Measurements from ENCODE around the gene UGT1A7.

UGT1A7 gene

DNA sequence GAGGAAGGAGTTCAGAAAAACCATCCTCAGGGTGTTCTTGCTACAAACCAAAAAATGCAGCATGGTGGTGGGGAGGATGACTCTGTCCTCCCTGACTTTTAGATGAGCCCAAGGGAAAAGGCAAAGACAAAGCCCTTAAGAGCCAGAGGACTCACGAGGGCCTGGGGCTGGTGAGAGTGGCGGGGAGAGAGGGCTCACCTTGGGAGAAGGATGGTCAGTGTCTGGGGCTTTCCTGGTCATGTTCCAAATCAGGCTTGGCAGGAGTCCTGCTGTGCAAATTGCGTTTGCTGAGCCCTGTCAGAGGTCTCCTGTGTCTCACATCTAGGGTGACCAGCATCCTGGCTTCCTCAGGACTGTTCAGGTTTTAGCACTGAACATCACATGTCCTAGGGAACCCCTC lies 83.1 kb downstream of the UGT1A7 start:
- no peak for DNase-seq

DNA sequence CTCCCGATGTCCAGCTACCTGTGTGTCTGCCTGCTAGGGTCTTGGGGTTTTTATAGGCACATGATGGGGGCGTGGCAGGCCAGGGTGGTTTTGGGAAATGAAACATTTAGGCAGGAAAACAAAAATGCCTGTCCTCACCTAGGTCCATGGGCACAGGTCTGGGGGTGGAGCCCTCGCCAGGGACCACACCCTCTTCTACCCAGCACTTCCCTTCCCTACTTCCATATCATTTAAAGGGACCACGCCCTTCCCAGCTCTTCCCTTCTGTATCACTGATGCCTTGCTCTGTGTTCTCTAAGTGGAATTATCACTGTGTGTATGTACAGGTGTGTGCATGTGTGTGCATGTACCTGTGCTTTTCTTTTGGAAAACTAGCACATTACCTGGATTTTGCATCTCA lies 84.7 kb downstream of the UGT1A7 start:
- DNase-seq = no peak

DNA sequence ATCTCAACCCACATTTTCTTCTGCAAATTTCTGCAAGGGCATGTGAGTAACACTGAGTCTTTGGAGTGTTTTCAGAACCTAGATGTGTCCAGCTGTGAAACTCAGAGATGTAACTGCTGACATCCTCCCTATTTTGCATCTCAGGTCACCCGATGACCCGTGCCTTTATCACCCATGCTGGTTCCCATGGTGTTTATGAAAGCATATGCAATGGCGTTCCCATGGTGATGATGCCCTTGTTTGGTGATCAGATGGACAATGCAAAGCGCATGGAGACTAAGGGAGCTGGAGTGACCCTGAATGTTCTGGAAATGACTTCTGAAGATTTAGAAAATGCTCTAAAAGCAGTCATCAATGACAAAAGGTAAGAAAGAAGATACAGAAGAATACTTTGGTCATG lies 86.4 kb downstream of the UGT1A7 start:
- no peak for DNase-seq

DNA sequence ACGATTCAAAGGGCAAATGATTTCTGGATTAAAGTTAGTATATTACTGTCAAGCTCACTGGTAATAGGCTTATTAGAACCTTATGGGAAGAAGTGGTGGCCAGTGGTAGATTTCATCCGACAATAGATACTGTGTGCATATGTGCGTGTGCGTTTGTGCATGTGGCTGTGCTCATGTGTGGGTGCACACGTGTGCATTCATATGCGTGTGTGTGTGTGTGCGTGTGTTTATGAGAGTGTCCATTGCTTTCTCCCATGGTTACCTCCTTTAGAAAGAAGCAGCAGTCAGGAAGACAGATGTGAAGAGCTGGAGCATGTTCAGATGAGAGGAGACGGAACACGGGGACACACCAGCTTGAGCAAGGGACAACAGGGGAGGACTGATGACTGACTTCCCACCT lies 87.6 kb downstream of the UGT1A7 start:
- no peak for DNase-seq

DNA sequence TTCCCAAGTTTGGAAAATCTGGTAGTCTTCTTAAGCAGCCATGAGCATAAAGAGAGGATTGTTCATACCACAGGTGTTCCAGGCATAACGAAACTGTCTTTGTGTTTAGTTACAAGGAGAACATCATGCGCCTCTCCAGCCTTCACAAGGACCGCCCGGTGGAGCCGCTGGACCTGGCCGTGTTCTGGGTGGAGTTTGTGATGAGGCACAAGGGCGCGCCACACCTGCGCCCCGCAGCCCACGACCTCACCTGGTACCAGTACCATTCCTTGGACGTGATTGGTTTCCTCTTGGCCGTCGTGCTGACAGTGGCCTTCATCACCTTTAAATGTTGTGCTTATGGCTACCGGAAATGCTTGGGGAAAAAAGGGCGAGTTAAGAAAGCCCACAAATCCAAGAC lies 90.5 kb downstream of the UGT1A7 start:
- DNase-seq = no peak

DNA sequence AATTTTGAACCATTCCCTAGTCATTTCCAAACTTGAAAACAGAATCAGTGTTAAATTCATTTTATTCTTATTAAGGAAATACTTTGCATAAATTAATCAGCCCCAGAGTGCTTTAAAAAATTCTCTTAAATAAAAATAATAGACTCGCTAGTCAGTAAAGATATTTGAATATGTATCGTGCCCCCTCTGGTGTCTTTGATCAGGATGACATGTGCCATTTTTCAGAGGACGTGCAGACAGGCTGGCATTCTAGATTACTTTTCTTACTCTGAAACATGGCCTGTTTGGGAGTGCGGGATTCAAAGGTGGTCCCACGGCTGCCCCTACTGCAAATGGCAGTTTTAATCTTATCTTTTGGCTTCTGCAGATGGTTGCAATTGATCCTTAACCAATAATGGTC lies 90.9 kb downstream of the UGT1A7 start:
- no peak for DNase-seq

DNA sequence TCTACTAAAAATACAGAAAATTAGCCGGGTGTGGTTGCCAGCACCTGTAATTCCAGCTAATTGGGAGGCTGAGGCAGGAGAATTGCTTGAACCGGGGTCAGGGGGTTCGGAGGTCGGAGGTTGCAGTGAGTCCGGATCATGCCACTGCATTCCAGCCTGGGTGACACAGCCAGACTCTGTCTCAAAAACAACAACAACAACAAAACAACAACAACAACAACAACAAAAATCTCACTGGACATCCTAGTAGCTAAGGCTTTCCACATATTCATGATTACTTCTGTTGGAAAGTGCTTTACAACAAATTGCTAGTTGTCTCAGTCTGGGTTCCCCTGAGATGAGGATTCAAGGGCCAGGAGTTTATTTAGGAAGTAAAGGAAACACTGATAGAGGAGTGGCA lies 92.2 kb downstream of the UGT1A7 start:
- no peak for DNase-seq

DNA sequence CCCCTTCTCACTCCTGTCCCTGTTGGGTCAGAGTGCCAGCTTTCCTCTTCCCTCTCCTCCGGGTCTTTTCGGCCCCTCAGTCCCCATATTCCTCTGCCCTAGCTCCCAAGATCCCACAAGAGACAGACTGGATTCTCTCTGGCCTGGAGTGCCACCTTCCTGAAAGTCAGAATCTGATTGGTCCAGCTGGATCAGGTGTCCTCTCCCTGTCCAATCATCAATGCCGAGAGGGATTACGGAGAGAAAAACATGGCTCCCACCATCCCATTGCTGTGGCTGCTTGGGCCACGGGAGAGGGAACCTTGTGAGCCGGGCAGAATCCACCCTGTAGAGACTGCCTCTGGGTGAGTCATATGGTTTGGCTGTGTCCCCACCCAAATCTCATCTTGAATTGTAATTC lies 93.7 kb downstream of the UGT1A7 start:
- no peak for DNase-seq

DNA sequence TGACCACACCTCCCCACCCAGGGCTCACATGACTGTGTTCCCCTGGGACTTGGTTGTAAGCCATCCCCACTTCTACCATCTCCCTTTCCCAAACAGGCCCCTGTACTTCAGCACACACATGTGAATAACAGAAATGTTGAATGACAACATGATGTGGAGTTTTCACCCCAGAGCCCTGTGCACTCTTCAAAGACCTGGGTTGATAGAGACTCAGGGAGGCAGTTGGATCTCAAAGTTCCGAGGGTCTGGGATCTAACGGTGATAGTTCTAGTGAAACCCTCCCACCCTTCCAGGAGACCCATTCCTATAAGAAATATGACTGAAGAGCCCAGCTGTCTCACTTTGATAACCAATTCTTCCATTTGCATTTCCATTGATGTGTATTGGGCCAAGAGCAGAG lies 96.3 kb downstream of the UGT1A7 start, which contains the start of gene MROH2A:
Gene MROH2A (plus strand): TSS at position 301 of the 400 bp plus-strand sequence. CDS start 1,029 bp downstream, outside the sequence.
- DNase-seq = no peak

DNA sequence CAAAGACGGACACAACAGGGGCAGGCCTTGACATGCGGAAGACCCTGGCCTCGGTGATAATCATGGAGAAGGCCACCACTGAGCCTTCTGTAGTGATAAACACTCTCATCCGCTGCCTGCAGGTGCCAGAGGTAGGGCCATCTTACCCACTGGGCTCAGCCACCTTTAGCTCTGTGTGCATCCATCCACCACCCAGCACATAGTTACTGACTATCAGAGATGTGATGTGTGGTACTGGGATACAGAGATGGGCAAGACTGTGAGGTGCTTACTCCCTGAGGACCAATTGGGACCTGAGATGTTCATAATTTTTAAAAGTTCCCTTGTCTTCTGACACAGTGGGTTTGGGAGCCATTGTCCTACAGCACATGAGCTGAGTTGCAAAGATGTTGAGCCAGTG lies 98.0 kb downstream of the UGT1A7 start:
- DNase-seq = no peak

DNA sequence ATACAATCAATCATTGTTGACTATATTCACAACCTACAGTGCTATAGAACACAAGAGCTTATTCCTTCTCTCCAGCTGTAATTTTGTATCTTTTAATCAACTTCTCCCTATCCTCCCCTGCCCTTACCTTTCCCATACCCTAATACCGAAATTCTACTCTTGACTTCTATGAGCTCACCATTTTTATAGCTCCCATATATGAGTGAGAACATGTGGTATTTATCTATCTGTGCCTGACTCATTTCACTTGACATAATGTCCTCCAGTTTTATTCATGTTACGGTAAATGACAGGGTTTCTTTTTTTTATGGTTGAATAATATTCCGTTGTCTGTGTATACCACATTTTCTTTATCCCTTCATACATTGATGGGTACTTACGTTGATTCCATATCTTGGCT lies 99.1 kb downstream of the UGT1A7 start:
- DNase-seq = no peak

DNA sequence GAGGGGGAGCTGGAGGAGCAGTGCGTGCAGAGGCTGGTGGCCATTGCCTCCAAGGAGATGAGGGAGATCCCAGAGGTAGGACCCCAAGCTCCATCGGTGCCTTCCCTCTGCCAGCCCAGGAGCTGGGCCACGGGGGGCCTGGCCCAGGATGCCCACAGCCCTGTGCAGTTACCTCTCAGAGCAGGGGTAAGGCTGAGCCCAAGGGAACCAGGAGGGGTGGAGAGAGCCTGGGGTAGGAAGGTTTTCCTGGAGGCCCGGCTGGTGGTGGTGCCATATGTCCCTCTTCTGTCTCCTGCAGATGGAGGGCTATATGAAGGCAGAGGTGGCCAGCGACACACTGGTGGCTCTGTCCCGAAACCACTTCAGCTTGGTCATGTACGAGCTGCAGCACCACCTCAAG lies 107.9 kb downstream of the UGT1A7 start:
- DNase-seq = no peak

DNA sequence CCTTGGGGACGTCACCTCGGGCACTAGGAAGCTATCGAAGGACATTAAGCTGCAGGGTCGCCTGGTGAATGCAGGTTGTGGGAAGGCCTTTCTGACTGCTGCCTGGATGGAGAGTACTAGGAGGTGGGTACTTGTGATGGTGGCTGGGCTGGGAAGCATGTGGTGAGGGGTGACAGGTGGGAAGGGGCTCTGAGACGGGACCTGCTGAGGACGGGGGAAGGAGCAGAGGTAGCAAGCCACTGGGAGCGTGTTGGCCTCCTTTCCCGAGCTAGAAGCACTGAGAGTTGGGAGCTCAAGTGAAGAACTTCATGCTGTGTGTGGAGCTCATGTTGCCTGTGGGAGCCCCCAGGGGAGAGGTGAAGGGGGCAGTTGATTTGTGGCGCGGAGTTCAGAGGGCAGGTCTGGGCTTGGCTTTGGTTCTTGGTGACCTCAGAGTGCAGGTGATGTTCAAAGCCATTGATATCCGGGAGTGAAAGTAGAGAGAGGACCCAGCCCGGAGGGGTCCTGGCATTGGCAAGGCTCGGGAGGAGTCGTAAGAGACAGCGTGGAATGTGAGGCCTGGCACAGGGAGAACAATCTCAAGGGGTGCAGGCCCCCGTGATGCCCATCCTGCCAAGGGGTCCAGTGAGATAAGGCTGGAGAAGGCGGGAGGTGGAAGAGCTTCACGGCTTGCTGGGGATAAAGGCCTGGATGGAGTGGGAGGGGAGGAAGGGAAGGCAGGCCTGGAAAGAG lies 109.6 kb downstream of the UGT1A7 start:
- no peak for DNase-seq

DNA sequence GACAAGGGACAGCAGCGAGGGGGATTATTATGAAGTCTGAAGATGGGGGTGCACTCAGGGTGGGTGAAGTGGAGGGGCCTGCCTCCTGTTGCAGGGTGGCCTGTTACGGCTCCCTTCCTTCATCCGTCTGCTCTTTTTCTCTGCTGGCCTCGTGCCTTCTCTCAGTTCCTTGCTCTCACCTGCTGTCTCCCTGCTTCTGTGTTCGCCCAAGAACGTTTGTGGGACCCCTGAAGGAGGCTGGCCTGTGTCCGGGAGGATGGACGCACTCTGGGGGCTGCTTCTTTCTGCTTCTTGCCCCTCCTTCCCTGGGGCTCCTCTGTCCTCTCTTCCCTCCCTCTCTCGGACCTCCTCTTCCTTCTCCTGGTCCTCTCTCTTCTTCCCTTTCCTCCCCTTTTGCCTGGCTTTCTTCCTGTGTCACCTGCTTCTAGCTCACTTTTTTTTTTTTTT lies 110.2 kb downstream of the UGT1A7 start:
- no peak for DNase-seq

DNA sequence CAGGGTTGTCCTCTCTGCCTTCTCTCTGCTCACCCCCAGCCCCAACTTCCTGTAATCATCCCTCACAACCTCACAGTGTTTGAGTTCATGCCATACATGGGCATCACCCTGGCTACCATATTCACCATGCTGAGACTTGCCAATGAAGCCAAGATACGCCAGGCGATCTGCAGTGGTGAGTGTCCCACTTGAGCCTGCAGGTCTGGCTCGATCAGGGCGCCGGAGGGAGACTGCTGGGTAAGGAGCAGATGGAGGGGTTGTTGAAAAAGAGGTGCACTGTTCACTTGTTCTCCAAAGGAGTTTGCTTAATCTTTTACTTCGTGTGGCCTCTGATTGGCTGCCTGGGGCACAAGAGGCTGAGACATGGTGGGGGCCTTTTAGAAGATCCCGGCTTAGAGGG lies 111.0 kb downstream of the UGT1A7 start:
- DNase-seq = no peak

DNA sequence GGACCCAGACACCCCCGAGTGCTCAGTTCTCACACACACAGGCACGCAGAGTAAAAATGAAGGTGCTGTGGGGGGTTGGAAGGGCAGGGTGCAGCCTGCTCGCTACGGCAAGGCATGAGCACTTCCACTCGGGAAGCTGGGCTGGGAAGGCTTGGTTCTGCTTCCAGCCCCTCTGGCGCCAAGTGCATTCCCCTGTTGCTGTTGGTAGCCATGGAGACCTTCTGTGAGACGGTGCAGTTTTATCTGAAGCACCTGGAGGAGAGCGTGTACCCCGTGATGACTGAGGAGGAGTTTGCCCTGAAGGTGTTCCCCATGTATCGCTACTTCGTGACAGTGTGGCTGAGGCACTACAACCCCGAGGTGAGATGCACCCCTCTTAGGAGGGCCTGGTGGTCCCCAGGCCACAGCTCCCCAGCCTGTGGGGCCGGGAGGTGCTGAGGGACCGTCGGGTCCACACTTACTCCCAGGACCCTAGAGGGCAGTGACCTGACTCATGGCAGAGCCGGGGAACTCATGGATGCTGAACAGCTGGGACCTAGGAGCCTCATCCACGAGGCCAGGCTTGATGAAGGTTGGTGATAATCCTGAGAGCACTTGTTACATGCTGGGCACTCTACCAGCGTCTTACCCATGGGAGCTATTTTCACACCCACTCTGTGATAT lies 111.9 kb downstream of the UGT1A7 start:
- no peak for DNase-seq

DNA sequence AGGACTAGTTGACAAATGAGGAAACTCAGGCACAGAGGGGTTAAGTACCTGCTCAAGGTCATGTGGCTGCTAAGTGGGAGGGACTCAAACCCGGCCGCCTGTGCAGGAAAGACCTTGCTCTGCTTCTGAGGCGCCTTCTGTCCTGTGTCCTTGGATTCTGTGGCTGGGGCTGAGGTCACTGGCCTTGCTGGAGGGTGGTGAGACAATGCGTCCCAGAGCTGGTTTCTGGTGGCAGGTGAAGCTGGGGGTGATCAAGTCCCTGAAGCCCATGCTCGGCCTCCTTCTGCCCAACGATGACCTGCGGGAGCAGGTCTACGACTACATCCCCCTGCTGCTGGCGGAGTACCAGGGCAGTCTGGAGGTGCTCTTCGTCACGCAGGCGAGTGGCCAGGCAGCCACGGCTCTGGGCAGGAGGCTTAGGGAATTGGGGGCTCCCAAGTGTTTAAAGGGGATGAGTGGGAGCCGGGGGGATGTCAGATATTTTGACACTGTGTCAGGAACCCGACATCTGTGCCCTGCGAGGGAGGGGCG lies 112.5 kb downstream of the UGT1A7 start:
- DNase-seq = no peak

DNA sequence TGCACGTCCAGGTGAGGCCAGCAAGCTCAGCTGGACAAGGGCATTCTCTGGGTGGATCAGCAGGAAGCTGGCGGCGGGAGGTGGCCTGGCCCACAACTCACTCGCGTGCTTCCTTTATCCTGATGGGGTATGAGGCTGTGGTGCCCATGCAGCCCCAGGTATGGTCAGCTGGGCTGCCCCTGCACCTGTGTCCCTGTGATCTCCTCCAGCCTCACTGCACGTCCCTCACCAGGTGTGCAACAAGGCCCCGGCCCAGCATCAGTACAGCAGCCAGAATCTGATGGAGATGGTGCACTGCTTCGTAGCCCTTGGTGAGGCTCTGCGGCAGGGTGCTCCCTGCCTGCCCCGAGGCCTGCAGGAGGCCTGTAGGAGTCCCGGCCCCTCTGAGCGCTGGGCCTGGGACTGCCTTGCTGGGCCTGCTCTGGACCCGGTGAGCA lies 114.1 kb downstream of the UGT1A7 start:
- DNase-seq = no peak

DNA sequence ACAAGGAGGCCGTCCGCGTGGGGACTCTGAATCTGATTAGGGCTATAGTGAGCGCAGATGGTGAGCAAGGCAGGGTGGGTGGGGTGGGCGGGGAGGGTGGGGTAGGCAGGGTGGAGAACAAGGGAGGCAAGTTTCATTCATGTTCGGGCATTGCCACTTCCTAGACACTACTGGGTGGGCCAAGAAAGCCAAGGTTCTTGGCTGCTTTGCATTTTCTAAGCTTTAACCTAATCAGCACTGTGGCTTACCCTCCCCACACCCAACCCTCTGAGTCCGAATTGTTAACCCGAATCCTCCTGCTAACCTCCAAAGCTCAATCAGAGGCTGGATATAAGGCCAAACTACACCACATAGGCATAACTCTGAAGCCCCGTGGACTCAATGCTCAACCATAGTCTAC lies 114.6 kb downstream of the UGT1A7 start:
- DNase-seq = no peak

DNA sequence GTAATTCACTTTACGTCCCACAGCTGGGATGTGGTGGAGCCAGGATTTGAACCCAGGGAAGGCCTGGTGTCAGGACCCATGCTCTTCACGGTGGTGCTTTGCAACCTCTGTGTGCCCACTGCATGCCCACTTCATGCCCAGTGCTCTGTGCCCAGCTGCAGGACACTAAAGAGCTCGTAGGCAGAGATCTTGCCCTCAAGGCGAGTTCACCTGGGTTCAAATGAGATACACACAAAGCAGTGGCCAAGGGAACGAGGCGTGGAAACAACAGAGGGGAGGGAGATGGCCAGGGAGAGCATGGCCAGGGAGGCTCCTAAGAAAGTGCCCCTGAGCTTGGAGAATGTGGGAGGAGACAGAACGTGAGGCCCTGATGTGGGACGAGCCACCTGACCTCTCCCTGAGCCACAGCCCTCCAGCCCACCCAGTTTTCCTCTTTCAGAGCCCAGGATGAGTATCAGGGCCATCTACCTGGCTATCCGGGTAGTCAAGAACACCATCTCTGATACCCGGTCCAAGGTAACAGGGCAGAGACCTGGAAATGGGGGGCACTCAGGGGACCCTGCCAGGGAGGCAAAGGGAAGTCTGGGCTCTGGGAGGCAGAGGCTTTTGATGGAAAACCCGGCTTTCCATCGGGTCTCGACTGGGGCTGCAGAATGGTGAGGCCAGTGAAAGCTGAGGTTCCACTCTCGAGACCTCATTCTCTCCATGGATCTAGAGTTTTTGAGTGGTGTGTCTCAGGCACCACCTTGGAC lies 116.8 kb downstream of the UGT1A7 start:
- no peak for DNase-seq

DNA sequence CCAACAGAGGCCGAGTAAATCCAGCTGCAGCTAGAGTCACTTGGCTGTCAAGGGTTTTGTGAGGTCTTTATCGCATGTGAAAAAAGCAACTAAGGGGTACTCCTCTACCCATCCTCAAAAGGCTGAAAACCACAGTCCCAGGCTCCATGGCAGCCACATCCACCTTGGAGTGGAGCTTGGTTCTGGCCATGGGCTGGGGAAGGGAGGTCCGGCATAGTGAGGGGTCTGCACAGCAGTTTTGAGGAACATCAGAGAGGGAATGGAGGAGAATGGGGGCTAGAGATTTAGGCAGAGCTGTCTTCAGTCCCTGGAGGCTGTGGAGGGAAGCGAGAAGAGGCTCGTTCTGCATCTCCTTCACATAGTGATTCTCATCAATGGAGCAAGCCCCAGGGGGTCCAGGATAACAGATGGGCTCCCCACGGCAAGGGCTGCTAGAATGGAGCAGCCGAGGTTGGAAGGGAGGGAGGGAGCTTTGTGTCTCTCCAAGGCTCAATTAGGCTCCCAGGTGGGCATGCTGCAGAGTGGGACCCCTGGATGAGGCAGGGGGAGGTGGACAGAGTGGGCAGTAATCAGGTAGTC lies 117.5 kb downstream of the UGT1A7 start:
- DNase-seq = no peak

DNA sequence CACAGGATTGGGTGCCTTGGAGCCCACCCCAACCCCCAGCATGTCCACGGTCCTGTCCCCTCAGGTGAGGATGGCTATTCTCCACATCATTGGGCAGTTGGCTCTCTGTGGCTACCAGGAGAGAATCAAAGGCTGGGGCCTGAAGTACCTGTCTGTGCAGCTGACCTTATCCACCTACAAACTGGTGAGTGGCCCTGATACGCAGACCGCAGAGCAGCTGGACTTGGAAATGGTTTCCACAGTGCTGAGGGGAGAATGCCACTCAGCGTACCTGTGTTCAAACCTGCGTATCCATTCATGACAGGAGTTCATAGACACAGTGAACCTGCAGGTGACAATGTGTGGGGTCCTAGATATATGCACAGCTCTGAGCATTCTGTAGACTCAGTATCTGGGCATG lies 118.0 kb downstream of the UGT1A7 start:
- no peak for DNase-seq

DNA sequence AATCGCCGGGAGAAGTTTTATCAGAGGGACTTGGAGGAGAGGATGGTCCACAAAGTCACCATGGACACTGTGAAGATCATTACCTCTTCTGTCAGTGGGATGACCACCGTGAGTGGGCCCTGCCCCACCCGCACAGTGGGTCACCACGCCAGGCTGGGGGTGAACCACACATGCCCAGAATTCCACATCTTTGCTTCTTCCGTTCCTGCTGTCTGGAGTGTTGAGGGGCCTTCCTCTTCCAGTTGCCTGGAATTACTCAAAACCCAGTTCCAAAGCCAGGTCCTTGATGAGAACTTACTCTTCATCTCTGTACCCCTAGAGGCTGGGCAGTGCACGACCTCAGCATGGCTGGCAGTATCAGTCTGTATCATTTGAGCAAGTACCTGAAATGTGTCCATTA lies 118.5 kb downstream of the UGT1A7 start:
- DNase-seq = no peak

Measured in suppressor macrophage (primary cell).